Measurements from ENCODE around the gene ARHGAP21. TPM values are rescaled to one million over a fixed set of nuclear protein-coding genes. Genes with fewer than 3 reads are reported as not detected.

The ARHGAP21 gene
- total RNA-seq = 153 and 170 TPM in 2 replicates

DNA sequence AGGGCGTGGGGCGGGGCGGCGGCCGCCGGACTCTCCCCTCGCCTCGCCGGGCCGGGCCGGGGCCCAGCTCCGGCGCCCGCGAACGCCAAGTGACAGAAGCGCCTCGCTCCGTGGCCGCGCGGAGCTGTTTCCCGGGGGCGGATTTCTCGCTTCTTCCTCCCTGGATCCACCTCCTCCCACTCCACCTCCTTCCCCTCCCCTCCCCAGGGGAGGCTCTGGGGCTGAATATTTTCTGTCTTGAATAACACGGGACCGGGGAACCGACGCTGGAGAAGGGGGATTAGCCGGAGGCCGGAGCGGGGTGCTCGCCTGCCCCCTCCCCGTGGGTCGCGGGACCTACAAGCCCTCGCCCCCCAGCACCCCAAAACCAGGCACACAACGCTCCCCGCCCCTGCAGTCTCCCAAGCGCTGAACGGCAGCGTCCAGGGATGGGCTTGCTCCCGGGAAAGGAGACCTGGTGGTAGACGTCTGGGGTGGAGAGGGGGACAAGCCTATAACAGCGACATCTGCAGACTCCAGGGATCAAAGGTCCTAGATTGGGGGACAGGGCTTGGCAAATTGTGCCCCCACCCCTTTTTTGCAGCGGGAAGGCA is at the start of gene ARHGAP21:
Gene ARHGAP21 (minus strand): TSS at position 100 of the 593 bp plus-strand sequence. CDS start 1,988 bp downstream, outside the sequence.

Small RNAs within 50 kb of the gene (small RNA-seq; reads per million reads assigned to genes)
- gene RNA5SP305 = not detected

Other genes starting within 250 kb of the ARHGAP21 start
- 13.6 and 16.4 TPM in 2 replicates for gene PRTFDC1, start 228.7 kb upstream of the ARHGAP21 start, total RNA-seq